Neutrophil (primary cell): Measurements from ENCODE around the gene NFKB1.

Experiments used
- H3K27ac ChIP-seq: fragments of 200-600 bp; sonication (generic); 2 replicates; pipeline ENCODE4 v1.5.1; 2016; ENCODE audit warnings: mild to moderate bottlenecking, moderate library complexity
- H3K27me3 ChIP-seq: fragments of 200-600 bp; sonication (generic); 2 replicates; pipeline ENCODE4 v1.6.0; 2016; ENCODE audit warnings: mild to moderate bottlenecking
- H3K36me3 ChIP-seq: fragments of 200-600 bp; sonication (generic); 2 replicates; pipeline ENCODE4 v1.5.1; 2017
- H3K4me1 ChIP-seq, 2 experiments: fragments of 200-600 bp in 1 of 2; sonication (generic) in 1 of 2; 1 replicate in 1 of 2; 2 replicates in 1 of 2; pipeline versions ENCODE4 v1.5.1 to v1.6.1; 2013 to 2016; ENCODE audit warnings: low read depth in 1 of 2, low read length in 1 of 2, mild to moderate bottlenecking in 1 of 2, moderate library complexity in 1 of 2; ENCODE audit not compliant: control insufficient read depth in 1 of 2, insufficient read depth in 1 of 2
- H3K4me3 ChIP-seq, 2 experiments: fragments of 200-600 bp in 1 of 2; sonication (generic) in 1 of 2; 1 replicate in 1 of 2; 2 replicates in 1 of 2; pipeline ENCODE4 v1.5.1; 2013 to 2016; ENCODE audit warnings: low read depth in 1 of 2, low read length in 1 of 2, mild to moderate bottlenecking in 1 of 2, moderate library complexity in 1 of 2
- H3K9me3 ChIP-seq: fragments of 200-600 bp; sonication (generic); 2 replicates; pipeline ENCODE4 v1.5.1; 2016
- TF ChIP-seq, protein P1 (sequence below): fragments of 200-600 bp; sonication (generic); IDR thresholded peaks from 2 replicates; pipeline ENCODE4 v1.5.1; 2016; ENCODE audit warnings: antibody characterized with exemption

NFKB1 gene

DNA sequence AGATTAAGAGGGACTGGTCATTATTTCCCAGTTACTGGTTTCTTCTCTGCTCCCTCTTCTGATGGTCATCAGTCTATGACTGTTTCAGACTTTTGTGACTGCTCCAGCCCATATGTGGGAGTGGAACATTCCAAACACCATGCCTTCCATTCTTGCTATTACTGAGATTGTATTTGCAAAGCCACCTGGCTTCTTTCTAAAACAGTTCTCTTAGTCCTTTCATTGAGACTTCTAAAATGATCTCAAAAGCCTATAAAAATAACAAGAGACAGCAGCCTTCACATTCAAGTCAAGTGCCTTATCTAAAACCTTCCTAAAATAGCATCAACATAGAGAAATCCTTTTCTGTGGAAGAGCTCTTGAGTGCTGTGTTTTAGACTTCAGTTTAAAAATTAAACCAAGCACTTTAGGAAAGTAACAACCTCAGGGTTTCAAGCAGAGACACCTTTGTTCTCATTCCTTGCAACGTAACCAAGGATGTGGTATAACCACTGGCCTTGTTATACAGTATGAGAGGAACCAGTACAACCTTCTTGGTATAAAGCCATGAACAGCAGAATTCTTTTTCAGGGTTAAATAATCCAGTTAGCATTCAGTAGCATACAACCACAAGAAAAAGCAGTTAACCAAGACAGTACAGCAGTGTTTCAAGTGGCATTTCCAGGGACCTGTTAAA, 97.1 kb downstream of the NFKB1 start:
- Histone ChIP-seq H3K4me3 (no peak overlapping the region), H3K9me3 (no peaks in the 10 kb centered on the region), H3K27ac (no peak overlapping the region), H3K36me3 (peaks cover 92% of the 10 kb centered on the region), H3K27me3 (no peaks in the 10 kb centered on the region), H3K4me1 (no peaks in the 10 kb centered on the region)
- TF ChIP-seq, protein P1, sequence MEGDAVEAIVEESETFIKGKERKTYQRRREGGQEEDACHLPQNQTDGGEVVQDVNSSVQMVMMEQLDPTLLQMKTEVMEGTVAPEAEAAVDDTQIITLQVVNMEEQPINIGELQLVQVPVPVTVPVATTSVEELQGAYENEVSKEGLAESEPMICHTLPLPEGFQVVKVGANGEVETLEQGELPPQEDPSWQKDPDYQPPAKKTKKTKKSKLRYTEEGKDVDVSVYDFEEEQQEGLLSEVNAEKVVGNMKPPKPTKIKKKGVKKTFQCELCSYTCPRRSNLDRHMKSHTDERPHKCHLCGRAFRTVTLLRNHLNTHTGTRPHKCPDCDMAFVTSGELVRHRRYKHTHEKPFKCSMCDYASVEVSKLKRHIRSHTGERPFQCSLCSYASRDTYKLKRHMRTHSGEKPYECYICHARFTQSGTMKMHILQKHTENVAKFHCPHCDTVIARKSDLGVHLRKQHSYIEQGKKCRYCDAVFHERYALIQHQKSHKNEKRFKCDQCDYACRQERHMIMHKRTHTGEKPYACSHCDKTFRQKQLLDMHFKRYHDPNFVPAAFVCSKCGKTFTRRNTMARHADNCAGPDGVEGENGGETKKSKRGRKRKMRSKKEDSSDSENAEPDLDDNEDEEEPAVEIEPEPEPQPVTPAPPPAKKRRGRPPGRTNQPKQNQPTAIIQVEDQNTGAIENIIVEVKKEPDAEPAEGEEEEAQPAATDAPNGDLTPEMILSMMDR: no peak

DNA sequence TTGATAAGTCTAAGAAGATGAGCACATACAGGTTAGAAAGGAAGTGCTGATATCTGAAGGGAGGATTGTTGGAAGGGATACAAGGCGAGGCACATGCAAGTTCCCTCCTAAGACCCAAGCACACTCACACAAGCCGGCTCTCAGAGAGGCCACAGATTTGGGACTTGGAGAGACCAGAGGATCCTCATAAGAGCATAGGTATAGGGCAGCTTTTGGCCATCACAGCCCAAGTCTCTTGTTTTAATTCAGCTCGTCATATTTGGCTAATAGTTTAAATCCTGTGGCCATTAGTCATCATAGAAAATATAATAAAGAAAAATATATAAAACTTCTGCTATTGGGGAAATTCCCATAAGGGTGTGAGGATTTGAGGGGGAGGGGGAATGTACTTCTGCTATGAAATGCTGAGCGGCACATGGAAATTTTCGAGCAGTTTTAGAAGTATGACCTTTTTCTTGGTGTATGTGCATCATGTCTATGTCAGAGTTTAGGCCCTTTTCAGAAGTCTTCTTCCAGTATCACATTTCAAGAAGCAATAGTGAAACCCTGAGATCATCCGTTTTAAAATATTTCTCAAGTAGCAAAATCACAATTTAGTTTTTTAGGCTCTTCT, 97.7 kb downstream of the NFKB1 start:
- TF ChIP-seq, protein P1: no peak
- no peaks in the 10 kb centered on the region for H3K4me1 ChIP-seq
- H3K4me3 ChIP-seq: no peak overlapping the region
- peaks cover 97% of the 10 kb centered on the region for H3K36me3 ChIP-seq
- H3K27me3 ChIP-seq: no peaks in the 10 kb centered on the region
- H3K27ac ChIP-seq: no peak overlapping the region
- no peaks in the 10 kb centered on the region for H3K9me3 ChIP-seq

DNA sequence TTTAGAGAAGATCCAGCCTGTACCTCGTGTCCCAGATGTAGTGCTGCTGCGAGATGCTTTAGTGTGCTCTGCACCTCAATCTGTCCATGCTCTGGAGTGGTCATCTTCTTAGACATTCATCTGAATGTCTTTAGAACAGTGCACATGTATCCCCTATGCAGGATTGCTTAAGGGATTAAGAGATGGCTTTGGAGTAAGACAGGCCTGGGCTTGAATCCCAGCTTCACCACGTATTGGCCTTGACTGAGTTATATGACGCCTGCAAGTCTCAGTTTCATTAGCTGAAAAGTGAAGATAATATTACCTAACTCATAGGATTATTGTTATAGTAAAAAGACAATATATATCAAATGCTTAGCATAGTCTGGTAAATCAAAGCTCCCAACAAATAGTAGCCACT, 98.3 kb downstream of the NFKB1 start:
- Histone ChIP-seq H3K36me3 (peaks cover 99% of the 10 kb centered on the region), H3K4me3 (no peak overlapping the region), H3K27ac (no peak overlapping the region), H3K27me3 (no peaks in the 10 kb centered on the region), H3K4me1 (no peaks in the 10 kb centered on the region), H3K9me3 (no peaks in the 10 kb centered on the region)
- TF ChIP-seq, protein P1: no peak

DNA sequence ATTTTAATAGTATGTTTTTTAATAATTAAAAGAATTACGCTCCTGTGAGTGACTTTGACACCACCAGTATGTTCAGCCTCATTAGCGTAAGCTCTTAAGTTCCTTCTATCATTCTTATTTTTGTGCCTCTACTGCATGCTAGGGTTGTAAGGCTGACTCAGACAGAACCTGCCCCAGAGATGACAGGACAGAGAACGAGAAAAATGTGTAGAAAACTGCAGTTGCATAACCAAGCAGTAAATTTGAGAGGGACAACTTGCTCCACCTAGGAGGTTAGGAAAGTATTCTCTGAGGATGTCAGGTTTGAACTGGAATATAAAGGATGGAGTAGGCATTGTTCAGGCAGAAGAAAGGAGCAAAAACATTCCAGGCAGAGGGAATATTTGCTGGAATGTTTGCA, 98.7 kb downstream of the NFKB1 start:
- H3K27me3 ChIP-seq: no peaks in the 10 kb centered on the region
- peaks cover 99% of the 10 kb centered on the region for H3K36me3 ChIP-seq
- H3K4me3 ChIP-seq: no peak overlapping the region
- TF ChIP-seq, protein P1: no peak
- no peaks in the 10 kb centered on the region for H3K9me3 ChIP-seq
- H3K27ac ChIP-seq: no peak overlapping the region
- no peaks in the 10 kb centered on the region for H3K4me1 ChIP-seq

DNA sequence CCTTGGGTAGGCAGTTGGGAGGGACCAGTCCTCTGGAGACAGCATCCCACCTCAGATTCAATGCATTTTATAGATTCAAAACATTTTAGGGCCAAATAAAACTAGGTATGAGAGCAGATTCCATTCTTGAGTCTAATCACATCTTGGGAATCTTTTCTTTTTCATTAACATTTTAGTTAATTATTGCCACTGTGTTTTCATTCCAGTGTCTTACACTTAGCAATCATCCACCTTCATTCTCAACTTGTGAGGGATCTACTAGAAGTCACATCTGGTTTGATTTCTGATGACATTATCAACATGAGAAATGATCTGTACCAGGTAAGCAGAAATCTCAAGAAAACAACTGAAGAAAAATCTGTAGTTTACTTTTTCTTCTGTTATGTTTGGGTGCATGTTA, 99.5 kb downstream of the NFKB1 start:
- Histone ChIP-seq H3K4me1 (no peaks in the 10 kb centered on the region), H3K36me3 (peaks cover 97% of the 10 kb centered on the region), H3K4me3 (no peak overlapping the region), H3K27ac (no peak overlapping the region), H3K9me3 (no peaks in the 10 kb centered on the region), H3K27me3 (no peaks in the 10 kb centered on the region)
- TF ChIP-seq, protein P1: no peak
